ENCODE measurements around the gene RBM20. TPM values are rescaled to one million over a fixed set of nuclear protein-coding genes. Genes with fewer than 3 reads are reported as not detected.

RBM20 gene
- total RNA-seq, 1 experiment from 2014 or later, result 0.10 TPM

DNA sequence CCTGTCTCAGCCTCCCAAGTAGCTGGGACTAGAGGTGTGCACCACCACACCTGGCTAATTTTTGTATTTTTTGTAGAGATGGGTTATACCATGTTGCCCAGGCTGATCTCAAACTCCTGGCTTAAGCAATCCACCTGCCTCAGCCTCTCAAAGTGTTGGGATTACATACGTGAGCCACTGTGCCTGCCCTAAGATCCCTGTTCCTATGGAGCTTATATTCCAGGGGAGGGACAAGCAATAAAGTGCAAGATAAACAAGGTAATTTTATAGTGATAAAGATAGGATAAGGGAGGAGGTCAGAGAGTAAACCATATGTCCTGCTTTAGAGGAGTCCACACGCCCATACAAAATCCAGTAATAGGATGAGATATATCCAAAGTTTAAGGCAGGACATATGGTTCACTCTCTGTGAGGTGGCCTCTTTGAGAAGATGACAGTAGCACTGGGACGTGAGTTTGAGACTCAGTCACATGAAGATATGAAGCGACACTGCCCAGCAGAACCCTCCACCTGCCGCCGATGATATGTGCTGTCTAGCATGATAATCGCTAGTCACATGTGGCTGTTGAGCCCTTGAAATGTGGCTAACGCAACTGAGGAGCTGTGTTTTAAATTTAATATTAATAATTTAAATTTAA is 114.1 kb downstream of the RBM20 start:
- ChIA-PET POLR2A (no interaction called here), CTCF (no interaction called here)
- intact Hi-C loops (cut with micrococcal nuclease; ENCODE audit: unreplicated experiment) (no loop called here), in situ Hi-C loops (cut with HindIII; ENCODE audit: low pct_unique_long_range_greater_than_20kb, low sequenced_read_pairs) (no loop called here)
- H3K36me3 ChIP-seq (ENCODE audit: control insufficient read depth, insufficient read depth, low read length), result no peaks in the 10 kb centered on the region
- ATAC-seq (no peak), DNase-seq (ENCODE audit: low read depth, low spot score) (no peak)
- no peak for TF ChIP-seq POLR2AphosphoS5 (IDR thresholded peaks at IDR 0.05; ENCODE audit: low read depth, low read length)
- TF ChIP-seq REST (IDR thresholded peaks at IDR 0.05; ENCODE audit: insufficient read depth in 1 of 2, low read depth in 2 of 2, low read length in 1 of 2), result no peak
- TF ChIP-seq SIN3A (IDR thresholded peaks at IDR 0.05; ENCODE audit: borderline replicate concordance, insufficient read depth, low read depth, low read length), result no peak
- TF ChIP-seq TCF7L2 (IDR thresholded peaks at IDR 0.05; ENCODE audit: low read depth, low read length), result no peak
- TF ChIP-seq, protein P1, sequence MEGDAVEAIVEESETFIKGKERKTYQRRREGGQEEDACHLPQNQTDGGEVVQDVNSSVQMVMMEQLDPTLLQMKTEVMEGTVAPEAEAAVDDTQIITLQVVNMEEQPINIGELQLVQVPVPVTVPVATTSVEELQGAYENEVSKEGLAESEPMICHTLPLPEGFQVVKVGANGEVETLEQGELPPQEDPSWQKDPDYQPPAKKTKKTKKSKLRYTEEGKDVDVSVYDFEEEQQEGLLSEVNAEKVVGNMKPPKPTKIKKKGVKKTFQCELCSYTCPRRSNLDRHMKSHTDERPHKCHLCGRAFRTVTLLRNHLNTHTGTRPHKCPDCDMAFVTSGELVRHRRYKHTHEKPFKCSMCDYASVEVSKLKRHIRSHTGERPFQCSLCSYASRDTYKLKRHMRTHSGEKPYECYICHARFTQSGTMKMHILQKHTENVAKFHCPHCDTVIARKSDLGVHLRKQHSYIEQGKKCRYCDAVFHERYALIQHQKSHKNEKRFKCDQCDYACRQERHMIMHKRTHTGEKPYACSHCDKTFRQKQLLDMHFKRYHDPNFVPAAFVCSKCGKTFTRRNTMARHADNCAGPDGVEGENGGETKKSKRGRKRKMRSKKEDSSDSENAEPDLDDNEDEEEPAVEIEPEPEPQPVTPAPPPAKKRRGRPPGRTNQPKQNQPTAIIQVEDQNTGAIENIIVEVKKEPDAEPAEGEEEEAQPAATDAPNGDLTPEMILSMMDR (IDR thresholded peaks at IDR 0.05), result no peak
- no peaks in the 10 kb centered on the region for H3K9me3 ChIP-seq (ENCODE audit: control insufficient read depth, insufficient read depth, low read depth, low read length)
- H3K27ac ChIP-seq (ENCODE audit: low read length), result no peak overlapping the region
- BruUV-seq (replicated peaks), result no TSS peak
- no peaks in the 10 kb centered on the region for H3K4me1 ChIP-seq (ENCODE audit: control insufficient read depth, insufficient read depth, low read length)
- H3K27me3 ChIP-seq (ENCODE audit: control insufficient read depth, insufficient read depth, low read length), result peaks cover 3% of the 10 kb centered on the region; the same call in 1 of the 2 replicates
- no peak overlapping the region for H3K4me3 ChIP-seq (ENCODE audit: low read depth in 2 of 2, low read length in 2 of 2)

DNA sequence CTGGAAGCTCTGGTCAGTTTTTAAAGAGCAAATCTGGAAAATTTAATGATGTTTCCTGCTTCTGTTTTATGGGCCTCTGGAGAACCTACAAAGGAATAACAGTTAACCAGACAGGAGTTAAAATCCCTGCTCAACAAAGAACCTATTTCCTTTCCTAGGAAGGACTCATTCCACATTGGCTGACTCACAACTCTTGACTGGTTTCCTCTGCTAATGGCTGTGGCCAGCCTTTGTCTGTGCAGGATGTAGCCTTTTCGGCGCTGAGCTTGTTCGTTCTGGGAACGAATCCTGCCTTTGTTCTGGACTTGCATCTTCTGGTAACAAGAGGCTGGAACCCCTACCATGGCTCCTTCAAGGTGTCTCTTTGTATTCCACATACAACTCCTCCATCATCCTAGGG is 114.8 kb downstream of the RBM20 start:
- no peaks in the 10 kb centered on the region for H3K4me1 ChIP-seq (ENCODE audit: control insufficient read depth, insufficient read depth, low read length)
- TF ChIP-seq, protein P1 (IDR thresholded peaks at IDR 0.05), result no peak
- no peak for TF ChIP-seq POLR2AphosphoS5 (IDR thresholded peaks at IDR 0.05; ENCODE audit: low read depth, low read length)
- no peak for TF ChIP-seq TCF7L2 (IDR thresholded peaks at IDR 0.05; ENCODE audit: low read depth, low read length)
- no peak for TF ChIP-seq REST (IDR thresholded peaks at IDR 0.05; ENCODE audit: insufficient read depth in 1 of 2, low read depth in 2 of 2, low read length in 1 of 2)
- TF ChIP-seq SIN3A (IDR thresholded peaks at IDR 0.05; ENCODE audit: borderline replicate concordance, insufficient read depth, low read depth, low read length), result no peak
- peaks cover 3% of the 10 kb centered on the region; the same call in 1 of the 2 replicates for H3K27me3 ChIP-seq (ENCODE audit: control insufficient read depth, insufficient read depth, low read length)
- H3K36me3 ChIP-seq (ENCODE audit: control insufficient read depth, insufficient read depth, low read length), result no peaks in the 10 kb centered on the region
- intact Hi-C loops (cut with micrococcal nuclease; ENCODE audit: unreplicated experiment), result no loop called here
- ChIA-PET CTCF (no interaction called here), POLR2A (no interaction called here)
- no peak overlapping the region for H3K27ac ChIP-seq (ENCODE audit: low read length)
- H3K9me3 ChIP-seq (ENCODE audit: control insufficient read depth, insufficient read depth, low read depth, low read length), result no peaks in the 10 kb centered on the region
- DNase-seq (ENCODE audit: low read depth, low spot score), result no peak
- in situ Hi-C loops (cut with HindIII; ENCODE audit: low pct_unique_long_range_greater_than_20kb, low sequenced_read_pairs), result no loop called here
- H3K4me3 ChIP-seq (ENCODE audit: low read depth in 2 of 2, low read length in 2 of 2), result no peak overlapping the region
- peak; percentile 59; the same call in 1 of the 2 replicates for ATAC-seq
- BruUV-seq (replicated peaks), result no TSS peak

Data from Panc1 (cell line).